ENCODE measurements around the gene PPP1R13B.
A peak's percentile ranks its signal among the peaks of the same experiment; 100 is the strongest.
"Not testable (repeated sequence)": the region's sequence is repeated elsewhere in the genome, so short reads cannot be mapped to it uniquely, and the experiment has no call there.

Gene PPP1R13B

DNA sequence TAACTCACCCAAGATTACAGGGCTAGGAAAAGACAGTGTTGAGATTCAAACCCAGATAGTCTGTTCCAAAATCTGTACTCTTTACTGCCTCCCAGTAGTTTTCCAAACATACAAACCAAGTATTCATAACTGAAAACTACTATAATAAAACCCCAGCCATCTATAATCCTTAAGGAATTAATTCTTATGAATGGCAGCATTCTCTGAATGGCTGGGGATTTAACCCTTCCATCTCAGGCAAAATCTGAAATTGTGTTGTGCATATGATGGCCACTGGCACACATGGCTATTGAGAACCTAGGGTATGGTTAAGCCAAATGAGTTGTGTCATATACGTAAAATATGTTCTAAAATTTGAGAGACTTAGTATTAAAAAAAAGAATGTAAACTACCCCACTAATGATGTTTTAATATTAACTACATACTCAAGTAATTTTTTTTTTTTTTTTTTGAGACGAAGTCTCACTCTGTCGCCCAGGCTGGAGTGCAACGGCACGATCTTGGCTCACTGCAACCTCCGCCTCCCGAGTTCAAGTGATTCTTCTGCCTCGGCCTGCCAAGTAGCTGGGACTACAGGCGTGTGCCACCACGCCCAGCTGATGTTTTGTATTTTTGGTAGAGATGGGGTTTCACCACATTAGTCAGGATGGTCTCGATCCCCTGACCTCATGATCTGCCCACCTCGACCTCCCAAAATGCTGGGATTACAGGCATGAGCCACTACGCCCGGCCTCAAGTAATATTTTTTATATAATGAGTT is 16.7 kb downstream of the PPP1R13B start:
- DNase-seq = no peak

DNA sequence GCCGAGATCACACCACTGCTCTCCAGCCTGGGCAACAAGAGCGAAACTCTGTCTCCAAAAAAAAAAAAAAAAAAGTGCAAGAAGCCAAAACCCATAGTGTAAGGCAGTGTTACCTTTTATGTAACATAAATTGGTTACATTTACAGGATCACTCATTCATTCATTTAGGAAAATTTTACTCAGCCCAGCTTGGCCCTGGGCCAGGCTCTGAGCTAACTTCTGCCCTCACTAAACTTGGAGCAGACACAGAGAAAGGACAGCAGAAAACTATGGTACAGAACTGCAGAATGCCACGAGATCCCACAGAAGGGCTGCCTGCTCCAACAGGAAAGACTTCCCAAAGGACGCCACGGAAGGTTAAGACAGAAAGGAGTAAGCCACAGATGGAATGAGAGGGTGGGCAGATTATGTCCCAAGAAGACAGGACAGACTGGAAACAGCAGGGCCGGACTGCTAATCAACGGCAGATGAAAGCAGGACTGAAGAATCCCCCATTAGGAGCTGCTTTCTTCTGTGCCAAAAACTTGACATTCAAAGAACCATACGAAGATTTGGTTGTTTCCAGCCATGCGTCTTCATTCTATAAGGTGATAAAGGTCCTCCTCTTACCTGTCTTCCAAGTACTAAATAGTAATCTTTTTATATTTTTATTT is 18.9 kb downstream of the PPP1R13B start:
- DNase-seq = peak; percentile 45

DNA sequence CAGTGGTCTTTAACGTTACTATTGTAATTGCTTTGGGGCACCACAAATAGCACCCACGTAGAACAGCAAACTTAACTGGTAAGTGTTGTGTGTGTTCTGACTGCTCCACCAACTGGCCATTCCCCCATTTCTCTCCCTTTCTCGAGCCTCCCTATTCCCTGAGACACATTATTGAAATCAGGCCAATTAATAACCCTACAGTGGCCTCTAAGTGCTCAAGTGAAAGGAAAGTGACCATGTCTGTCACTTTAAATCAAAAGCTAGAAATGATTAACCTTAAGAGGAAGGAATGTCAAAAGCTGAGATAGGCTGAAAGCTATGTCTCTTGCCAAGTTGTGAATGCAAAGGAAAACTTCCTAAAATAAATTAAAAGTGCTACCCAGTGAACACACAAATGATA is 22.3 kb downstream of the PPP1R13B start:
- DNase-seq = no peak

- DNase-seq = no peak
These were observed 26.5 kb downstream of the PPP1R13B start for GRCh38 chr14:103820908-103821307.

DNA sequence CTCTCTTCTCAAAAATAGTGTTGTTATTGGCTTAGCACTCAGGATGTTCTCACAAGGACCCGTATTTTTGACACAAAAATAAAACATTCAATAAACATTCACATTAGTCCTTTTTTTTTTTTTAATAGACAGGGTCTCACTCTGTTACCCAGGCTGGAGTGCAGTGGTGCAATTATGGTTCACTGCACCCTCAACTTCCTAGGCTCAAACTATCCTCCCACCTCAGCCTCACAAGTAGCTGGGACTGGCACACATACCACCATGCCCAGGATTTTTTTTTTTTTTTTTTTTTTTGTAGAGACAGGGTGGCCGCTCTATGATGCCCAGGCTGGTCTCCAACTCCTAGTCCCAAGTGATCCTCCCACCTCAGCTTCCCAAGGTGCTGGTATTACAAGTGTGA is 27.0 kb downstream of the PPP1R13B start:
- no peak for DNase-seq

GRCh38 chr14:103819503-103820307 is 27.7 kb downstream of the PPP1R13B start:
- DNase-seq = peak; percentile 45

DNA sequence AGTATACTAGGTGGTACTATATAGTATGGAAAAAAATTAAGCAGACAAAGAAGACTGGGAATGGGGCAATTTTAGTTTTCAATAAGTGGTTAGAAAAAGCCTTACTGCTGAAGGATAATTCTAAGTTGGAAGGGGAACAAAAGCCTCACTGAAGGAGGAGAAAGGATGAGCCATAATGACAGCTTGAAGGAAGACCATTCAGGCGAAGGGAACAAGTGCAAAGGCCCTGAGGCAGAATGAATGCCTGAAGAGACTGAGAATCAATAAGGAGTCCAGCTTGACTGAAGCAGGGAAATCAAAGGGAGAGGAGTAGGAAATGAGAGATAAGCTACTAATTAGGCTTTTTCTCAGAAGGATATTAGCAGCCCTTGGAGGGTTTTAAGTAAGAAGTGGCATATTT is 28.5 kb downstream of the PPP1R13B start:
- DNase-seq = no peak

DNA sequence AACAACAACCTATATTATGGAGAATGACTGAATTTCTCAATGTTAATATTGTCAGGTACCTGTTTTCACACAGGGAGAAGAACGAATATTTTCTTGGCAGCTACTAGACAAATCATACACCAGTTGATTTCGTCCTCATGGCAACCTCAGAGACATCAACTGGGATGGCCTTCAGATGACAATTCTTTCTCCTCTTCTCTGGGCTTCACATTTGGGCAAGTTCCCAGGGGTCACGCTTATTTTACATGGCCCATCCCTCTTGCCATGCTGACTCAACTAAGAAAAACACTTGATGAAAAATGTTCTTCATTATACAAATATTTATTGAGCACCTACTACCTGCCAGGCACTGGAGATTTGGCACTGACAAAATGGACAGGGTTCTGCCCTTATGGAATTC is 29.0 kb downstream of the PPP1R13B start:
- no peak for DNase-seq

DNA sequence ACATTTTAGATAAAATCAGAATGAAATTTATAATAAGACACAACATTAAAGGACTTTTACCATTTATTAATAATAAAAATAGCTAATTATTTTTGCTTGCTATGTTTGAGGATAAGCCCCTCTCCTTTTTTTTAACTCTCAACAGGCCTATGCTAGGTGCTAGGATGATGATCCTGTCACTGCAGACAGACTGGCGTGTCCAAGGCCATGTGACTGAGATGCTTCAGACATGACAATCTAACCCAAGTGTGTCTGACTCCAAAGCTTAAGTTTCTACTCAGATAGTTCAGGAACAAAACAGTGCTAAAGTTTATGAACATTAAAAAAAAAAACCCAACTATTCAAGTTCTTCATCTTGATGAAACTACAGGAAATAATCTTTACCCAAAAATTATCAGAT is 29.8 kb downstream of the PPP1R13B start:
- DNase-seq = no peak

- no peak for DNase-seq
These were observed 30.4 kb downstream of the PPP1R13B start for GRCh38 chr14:103816991-103817390.

DNA sequence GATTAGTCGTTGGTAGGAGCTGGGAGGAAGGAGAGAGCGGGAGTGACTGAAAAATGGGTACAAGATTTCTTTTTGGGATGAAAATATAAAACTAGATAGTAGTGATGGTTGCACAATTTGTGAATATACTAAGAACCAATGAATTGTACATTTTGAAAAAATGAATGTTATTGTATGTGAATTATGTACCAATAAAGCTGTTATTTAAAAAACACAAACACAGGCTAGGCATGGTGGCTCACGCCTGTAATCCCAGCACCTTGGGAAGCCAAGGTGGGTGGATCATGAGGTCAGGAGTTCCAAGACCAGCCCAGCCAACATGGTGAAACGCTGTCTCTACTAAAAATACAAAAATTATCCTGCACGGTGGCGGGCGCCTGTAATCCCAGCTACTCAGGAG is 32.1 kb downstream of the PPP1R13B start:
- DNase-seq = no peak

DNA sequence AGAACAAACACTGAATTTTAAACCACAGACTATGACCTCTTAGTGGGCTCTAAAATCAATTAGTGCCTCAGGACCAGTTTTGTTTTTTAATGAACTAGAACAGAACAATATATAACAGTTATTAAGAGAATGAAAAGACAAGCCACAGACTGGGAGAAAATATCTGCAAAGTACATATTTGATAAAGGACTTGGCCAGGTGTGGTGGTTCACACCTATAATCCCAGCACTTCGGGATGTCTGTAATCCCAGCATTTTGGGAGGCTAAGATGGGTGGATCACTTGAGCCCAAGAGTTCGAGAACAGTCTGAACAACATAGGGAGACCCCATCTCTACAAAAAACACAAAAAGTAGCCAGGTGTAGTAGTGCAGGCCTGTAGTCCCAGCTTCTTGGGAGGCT is 36.2 kb downstream of the PPP1R13B start:
- no peak for DNase-seq

GRCh38 chr14:103808403-103809001 is 38.9 kb downstream of the PPP1R13B start:
- DNase-seq = peak; percentile 58

- no peak for DNase-seq
These were observed 40.6 kb downstream of the PPP1R13B start for GRCh38 chr14:103806805-103807204.

DNA sequence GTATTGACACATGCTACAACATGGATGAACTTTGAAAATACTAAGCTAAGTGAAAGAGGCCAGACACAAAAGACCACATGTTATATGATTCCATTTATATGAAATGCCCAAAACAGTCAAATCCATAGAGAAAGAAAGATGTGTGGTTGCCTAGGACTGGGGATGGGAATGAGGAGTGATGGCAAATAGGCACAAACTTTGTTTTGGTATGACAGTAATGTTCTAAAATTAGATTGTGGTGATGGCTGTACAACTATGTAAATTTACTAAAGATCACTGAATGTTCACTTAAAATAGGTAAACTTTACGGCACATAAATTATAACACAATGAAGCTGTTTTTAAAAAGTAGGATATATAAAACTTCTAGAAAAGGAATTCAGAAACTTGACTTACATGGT is 41.7 kb downstream of the PPP1R13B start:
- DNase-seq = no peak

- no peak for DNase-seq
These were observed 43.7 kb downstream of the PPP1R13B start for GRCh38 chr14:103803661-103804060.

GRCh38 chr14:103802356-103802755 is 45.0 kb downstream of the PPP1R13B start:
- DNase-seq = no peak

DNA sequence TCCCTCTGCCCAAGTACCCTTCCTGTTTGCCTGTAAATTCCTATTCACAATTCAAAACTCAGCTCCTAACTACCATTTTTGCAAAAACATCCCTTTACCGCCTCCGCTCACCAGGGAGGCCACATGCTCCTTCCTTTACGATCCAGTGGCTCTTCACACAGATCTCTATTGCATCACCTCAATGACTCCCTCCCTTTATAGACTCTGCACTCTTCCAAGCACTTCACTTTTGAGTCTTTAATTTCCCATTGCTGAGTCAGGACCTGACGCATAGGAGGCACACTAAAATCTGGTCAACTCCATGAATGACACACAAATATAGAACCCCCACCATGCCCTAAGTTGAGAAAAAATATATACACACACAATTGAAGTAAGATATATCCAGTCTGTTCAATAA is 45.9 kb downstream of the PPP1R13B start:
- no peak for DNase-seq

- not testable (repeated sequence) for DNase-seq
These were observed 54.2 kb downstream of the PPP1R13B start for GRCh38 chr14:103793192-103793591.

DNA sequence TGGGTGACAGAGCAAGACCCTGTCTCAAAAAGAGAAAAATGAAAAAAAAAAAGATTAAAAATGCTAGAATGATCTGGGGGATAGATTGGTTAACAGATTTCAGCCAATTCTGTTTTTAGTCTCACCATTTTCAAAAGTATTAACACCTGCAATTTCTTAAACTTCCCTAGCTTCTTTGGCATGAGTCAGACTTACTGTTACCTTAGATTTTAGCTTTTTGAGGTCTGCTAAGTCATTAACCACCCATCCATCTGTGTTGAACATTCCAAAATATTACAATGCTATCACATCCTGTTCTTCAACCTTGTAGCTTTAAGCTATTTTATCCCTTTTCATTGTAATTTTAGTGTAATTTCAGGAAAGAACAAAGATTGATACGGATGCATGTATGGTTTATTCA is 59.3 kb downstream of the PPP1R13B start:
- no peak for DNase-seq

GRCh38 chr14:103782376-103782775 is 65.0 kb downstream of the PPP1R13B start:
- no peak for DNase-seq

DNA sequence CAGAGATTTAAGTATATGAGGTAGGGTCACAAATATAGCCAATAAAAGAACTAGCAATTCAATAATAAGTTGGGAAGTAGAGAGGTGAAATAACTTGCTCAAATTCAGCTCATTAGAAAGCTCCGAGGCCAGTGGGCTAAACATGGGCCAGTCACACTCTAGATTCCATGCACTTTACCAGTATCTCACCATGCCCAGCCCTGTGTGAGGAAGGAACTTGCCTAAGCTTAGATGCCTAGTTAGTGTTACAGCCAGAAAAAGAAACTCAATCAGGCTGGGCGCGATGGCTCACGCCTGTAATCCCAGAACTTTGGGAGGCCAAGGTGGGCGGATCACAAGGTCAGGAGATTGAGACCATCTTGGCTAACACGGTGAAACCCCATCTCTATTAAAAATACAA is 71.1 kb downstream of the PPP1R13B start:
- not testable (repeated sequence) for DNase-seq

DNA sequence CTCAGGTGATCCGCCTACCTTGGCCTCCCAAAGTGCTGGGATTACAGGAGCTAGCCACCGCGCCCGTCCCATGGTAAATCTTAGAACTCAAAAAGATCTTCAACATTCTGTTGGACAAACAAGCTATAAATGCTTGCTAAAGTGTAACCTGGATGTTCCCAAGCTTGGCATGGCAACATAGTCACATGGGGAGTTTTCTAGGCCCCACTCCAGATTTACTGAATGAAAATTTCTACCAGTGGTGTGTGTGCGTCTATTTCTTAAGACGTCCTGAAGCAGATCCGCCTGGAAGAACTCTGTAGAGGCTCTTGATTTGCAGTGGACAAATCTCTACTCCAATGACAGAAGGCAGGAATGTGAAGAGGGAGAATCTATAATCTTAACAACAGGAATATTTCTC is 71.9 kb downstream of the PPP1R13B start:
- no peak for DNase-seq
